Islet of Langerhans (tissue), 1 donor: ENCODE results near the gene REG4.
"Not testable (repeated sequence)": the region's sequence is repeated elsewhere in the genome, so short reads cannot be mapped to it uniquely, and the experiment has no call there.

Source experiments
- FAIRE-seq: peaks from one replicate; lab custom pipeline; 2011; peaks lifted over from hg19 to GRCh38; lab: Jason Lieb, UNC

Gene REG4

GRCh38 chr1:119811387-119811786 lies at the start of gene REG4:
REG4 (minus strand) TSS chr1:119811460; CDS start chr1:119808769, 2,691 bp downstream.
- FAIRE-seq: no peak

GRCh38 chr1:119859647-119860046 lies 48.4 kb upstream of the REG4 start:
- no peak for FAIRE-seq

- not testable (repeated sequence) for FAIRE-seq
Observed at GRCh38 chr1:119858556-119859214, 47.4 kb upstream of the REG4 start.

GRCh38 chr1:119858126-119858525 lies 46.9 kb upstream of the REG4 start:
- FAIRE-seq: no peak

GRCh38 chr1:119853155-119853554 lies 41.9 kb upstream of the REG4 start:
- FAIRE-seq: no peak

- not testable (repeated sequence) for FAIRE-seq
Observed at GRCh38 chr1:119844206-119844605, 32.9 kb upstream of the REG4 start.

- no peak for FAIRE-seq
Observed at GRCh38 chr1:119841306-119841705, 30.0 kb upstream of the REG4 start.

GRCh38 chr1:119840745-119841144 lies 29.5 kb upstream of the REG4 start:
- FAIRE-seq: no peak

GRCh38 chr1:119838236-119838635 lies 27.0 kb upstream of the REG4 start:
- no peak for FAIRE-seq

- FAIRE-seq: no peak
Observed at GRCh38 chr1:119834990-119835389, 23.7 kb upstream of the REG4 start.

- FAIRE-seq: no peak
Observed at GRCh38 chr1:119831027-119831426, 19.8 kb upstream of the REG4 start.

GRCh38 chr1:119829625-119830024 lies 18.4 kb upstream of the REG4 start:
- FAIRE-seq: no peak

GRCh38 chr1:119829006-119829405 lies 17.7 kb upstream of the REG4 start:
- not testable (repeated sequence) for FAIRE-seq

GRCh38 chr1:119828266-119828665 lies 17.0 kb upstream of the REG4 start:
- FAIRE-seq: no peak

- FAIRE-seq: no peak
Observed at GRCh38 chr1:119827010-119827409, 15.8 kb upstream of the REG4 start.

- no peak for FAIRE-seq
Observed at GRCh38 chr1:119822406-119822805, 11.1 kb upstream of the REG4 start.

GRCh38 chr1:119818181-119818580 lies 6.9 kb upstream of the REG4 start:
- no peak for FAIRE-seq

GRCh38 chr1:119816407-119816806 lies 5.1 kb upstream of the REG4 start:
- no peak for FAIRE-seq

GRCh38 chr1:119815928-119816327 lies 4.7 kb upstream of the REG4 start:
- FAIRE-seq: no peak

GRCh38 chr1:119815361-119815760 lies 4.1 kb upstream of the REG4 start:
- no peak for FAIRE-seq

GRCh38 chr1:119814288-119814687 lies 3.0 kb upstream of the REG4 start:
- no peak for FAIRE-seq

- no peak for FAIRE-seq
Observed at GRCh38 chr1:119811985-119812557, 811 bp upstream of the REG4 start.

GRCh38 chr1:119808972-119809550 lies 2.2 kb downstream of the REG4 start:
- FAIRE-seq: peak; percentile 96

GRCh38 chr1:119808491-119808890 lies 2.8 kb downstream of the REG4 start:
- FAIRE-seq: no peak
